Thoracic aorta (tissue), 2 donors: ENCODE data around the gene PKP4. TPM values are rescaled to one million over a fixed set of nuclear protein-coding genes. Genes with fewer than 3 reads are reported as not detected.

ENCODE experiments used
- ATAC-seq: fragments of 150-250 bp; one replicate; pipeline ENCODE4 v1.8.0; 2017; ENCODE audit warnings: low read depth; ENCODE audit not compliant: insufficient number of reproducible peaks, low FRiP score
- DNase-seq: peaks from one replicate; pipeline ENCODE4 v3.0.0-alpha.2; 2020; ENCODE audit warnings: low spot score
- H3K27ac ChIP-seq, 2 donors: fragments of 200-600 bp; sonication (generic); 1 replicate in 1 of 2; 2 replicates in 1 of 2; pipeline ENCODE4 v1.5.1; 2016; ENCODE audit warnings: mild to moderate bottlenecking in 2 of 2, moderate library complexity in 2 of 2
- H3K27me3 ChIP-seq: fragments of 200-600 bp; sonication (generic); replicated peaks from 2 replicates; pipeline ENCODE4 v1.6.0; 2016; ENCODE audit warnings: mild to moderate bottlenecking; ENCODE audit not compliant: insufficient read depth
- H3K36me3 ChIP-seq: fragments of 200-600 bp; sonication (generic); one replicate; pipeline ENCODE4 v1.5.1; 2016
- H3K4me1 ChIP-seq, 2 donors: fragments of 200-600 bp; sonication (generic); 1 replicate in 1 of 2; 2 replicates in 1 of 2; pipeline versions ENCODE4 v1.5.1 to v1.6.0; 2016; ENCODE audit warnings: low read depth in 2 of 2, mild to moderate bottlenecking in 1 of 2; ENCODE audit not compliant: control insufficient read depth in 1 of 2
- H3K4me3 ChIP-seq: fragments of 200-600 bp; sonication (generic); 2 replicates; pipeline ENCODE4 v1.5.1; 2016; ENCODE audit warnings: mild to moderate bottlenecking
- H3K9me3 ChIP-seq: fragments of 200-600 bp; sonication (generic); 2 replicates; pipeline ENCODE4 v1.5.1; 2016
- total RNA-seq, 2 donors: library from RNA; depleted of rRNA; stranded (reverse); fragments of >200 nt; gene quantifications; one replicate each; pipeline versions ENCODE4 v1.1.0 to v1.2.3, GENCODE V29; 2016
- TF ChIP-seq, protein P1 (sequence below): fragments of 200-600 bp; sonication (generic); IDR thresholded peaks from one replicate; pipeline ENCODE4 v1.5.1; 2019; ENCODE audit warnings: antibody characterized with exemption

The PKP4 gene
- total RNA-seq, 2 donors from 2014 or later = 28.0 to 49.1 TPM

DNA sequence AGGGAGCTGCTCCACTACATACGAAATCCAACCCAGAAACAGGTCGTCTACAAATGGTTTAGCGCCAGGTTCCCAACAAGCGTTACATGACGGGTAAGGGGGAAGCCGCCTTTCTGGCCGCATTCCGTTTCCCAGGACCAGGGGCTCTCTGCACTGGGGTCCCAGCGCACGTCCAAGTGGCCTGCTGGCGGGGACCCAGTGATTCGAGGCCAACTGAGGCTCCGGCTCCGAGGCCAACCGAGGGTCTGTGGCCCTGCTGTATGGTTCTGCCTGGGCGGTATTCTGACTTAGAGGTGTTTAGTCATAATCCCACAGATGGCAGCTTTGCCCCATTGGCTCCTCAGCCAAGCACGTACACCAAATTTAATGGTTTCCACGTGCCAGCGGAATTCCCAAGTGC, 127.2 kb downstream of the PKP4 start:
- TF ChIP-seq, protein P1, sequence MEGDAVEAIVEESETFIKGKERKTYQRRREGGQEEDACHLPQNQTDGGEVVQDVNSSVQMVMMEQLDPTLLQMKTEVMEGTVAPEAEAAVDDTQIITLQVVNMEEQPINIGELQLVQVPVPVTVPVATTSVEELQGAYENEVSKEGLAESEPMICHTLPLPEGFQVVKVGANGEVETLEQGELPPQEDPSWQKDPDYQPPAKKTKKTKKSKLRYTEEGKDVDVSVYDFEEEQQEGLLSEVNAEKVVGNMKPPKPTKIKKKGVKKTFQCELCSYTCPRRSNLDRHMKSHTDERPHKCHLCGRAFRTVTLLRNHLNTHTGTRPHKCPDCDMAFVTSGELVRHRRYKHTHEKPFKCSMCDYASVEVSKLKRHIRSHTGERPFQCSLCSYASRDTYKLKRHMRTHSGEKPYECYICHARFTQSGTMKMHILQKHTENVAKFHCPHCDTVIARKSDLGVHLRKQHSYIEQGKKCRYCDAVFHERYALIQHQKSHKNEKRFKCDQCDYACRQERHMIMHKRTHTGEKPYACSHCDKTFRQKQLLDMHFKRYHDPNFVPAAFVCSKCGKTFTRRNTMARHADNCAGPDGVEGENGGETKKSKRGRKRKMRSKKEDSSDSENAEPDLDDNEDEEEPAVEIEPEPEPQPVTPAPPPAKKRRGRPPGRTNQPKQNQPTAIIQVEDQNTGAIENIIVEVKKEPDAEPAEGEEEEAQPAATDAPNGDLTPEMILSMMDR = no peak
- Histone ChIP-seq H3K4me3 (no peak overlapping the region), H3K27me3 (no peaks in the 10 kb centered on the region), H3K9me3 (no peaks in the 10 kb centered on the region), H3K4me1 (no peaks in the 10 kb centered on the region), H3K36me3 (no peaks in the 10 kb centered on the region), H3K27ac (no peak overlapping the region)
- no peak for DNase-seq
- no peak for ATAC-seq

DNA sequence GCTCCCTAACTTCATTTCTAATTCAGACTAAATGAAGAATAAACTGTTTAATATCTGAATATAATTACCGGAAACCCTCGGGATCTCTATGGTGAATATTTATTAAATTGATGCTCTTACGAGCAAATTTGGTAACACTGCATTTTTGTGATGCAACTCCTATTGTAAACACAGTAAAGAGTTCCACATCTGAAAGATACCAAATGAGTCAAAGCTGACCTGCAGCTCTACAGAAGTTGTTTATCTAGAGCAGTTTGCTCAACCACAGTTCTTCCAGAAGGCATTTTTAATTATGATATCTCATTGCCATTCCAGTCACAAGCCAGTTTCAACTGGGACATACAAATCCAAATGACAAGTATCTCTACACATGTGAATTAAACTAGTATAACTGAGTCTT, 129.7 kb downstream of the PKP4 start:
- Histone ChIP-seq H3K4me3 (no peak overlapping the region), H3K27me3 (no peaks in the 10 kb centered on the region), H3K36me3 (no peaks in the 10 kb centered on the region), H3K4me1 (no peaks in the 10 kb centered on the region), H3K27ac (no peak overlapping the region), H3K9me3 (no peaks in the 10 kb centered on the region)
- ATAC-seq = no peak
- TF ChIP-seq, protein P1 = no peak
- DNase-seq = no peak

DNA sequence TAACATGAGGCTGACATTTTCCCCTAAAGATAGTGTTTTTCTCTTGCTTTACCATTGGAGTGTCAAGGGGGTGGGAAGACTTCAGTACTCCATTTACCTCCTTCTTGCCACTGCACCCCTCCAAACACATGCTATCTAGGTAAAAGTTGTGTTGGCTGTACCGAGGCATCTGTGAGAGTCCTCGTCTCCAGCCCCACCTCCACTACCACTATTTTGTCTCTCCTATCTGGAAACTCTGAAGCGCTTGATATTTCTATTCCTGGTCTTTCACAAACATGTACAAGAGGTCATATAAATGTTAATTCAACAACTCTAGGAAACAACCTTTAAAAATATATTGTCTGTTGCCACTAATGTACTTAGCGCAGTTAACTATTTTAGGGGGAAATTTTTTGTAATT, 132.6 kb downstream of the PKP4 start:
- no peaks in the 10 kb centered on the region for H3K36me3 ChIP-seq
- ATAC-seq (no peak), DNase-seq (no peak)
- H3K27ac ChIP-seq = no peak overlapping the region
- TF ChIP-seq, protein P1 = no peak
- H3K27me3 ChIP-seq = no peaks in the 10 kb centered on the region
- H3K4me1 ChIP-seq = no peaks in the 10 kb centered on the region
- H3K9me3 ChIP-seq = no peaks in the 10 kb centered on the region
- no peak overlapping the region for H3K4me3 ChIP-seq

DNA sequence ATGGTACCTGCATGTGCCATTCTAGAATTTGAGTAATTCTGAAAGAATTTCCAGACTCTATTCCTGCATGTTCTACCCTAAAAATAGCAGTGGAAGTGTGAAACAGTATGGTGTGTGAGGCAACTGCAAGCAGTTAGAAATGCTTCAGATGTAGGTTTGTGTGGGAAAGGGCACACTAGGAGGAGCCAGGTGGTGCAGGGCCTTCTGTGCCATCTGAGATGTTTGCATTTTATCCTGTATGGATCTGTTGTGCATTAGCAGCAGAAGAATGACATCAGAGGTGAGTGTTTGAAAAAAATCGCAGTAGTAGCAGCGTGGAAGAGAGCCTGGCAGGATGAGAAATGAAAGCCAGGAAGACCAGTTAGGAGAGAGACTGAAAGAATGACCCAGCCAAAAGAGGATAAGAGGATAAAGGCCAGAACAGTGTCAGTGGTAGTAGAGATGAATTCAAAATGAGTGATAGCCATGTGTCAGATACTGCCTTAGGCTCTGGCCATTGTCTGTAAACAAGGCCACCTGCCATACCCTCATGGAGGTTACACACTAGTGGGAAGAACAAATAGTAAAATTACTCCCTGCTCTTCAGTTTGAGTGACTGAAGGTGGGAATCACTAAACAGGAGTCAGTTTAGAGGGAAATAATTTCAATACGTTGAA, 142.2 kb downstream of the PKP4 start:
- Histone ChIP-seq H3K36me3 (no peaks in the 10 kb centered on the region), H3K4me3 (no peak overlapping the region), H3K27me3 (no peaks in the 10 kb centered on the region), H3K27ac (peak overlapping the region in 1 of 2 donors; percentile 11), H3K4me1 (peaks cover 6 to 22% of the 10 kb centered on the region in 2 donors), H3K9me3 (no peaks in the 10 kb centered on the region)
- no peak for DNase-seq
- no peak for ATAC-seq
- TF ChIP-seq, protein P1 = no peak

DNA sequence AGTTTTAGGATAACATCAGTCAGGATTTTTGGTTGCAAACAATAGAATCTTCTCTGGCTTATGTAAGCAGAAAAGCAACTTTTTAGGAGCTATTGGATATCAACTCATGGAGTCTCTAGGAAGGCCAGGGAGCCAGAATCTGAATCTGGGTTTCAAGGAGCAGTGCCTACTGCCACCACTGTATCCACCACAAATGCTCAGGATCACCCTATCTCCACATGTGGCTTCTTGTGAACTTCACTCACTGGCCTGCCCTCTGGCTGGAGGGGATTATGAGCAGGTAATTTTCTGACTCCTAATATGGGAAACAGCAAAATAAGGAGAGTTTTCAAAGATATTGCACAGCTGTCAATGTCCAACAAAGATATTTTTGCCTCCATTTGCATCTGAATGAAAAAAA, 142.9 kb downstream of the PKP4 start:
- H3K4me1 ChIP-seq = peaks cover 6 to 22% of the 10 kb centered on the region in 2 donors
- ATAC-seq (no peak), DNase-seq (no peak)
- H3K27me3 ChIP-seq = no peaks in the 10 kb centered on the region
- H3K36me3 ChIP-seq = no peaks in the 10 kb centered on the region
- no peaks in the 10 kb centered on the region for H3K9me3 ChIP-seq
- peak overlapping the region in 1 of 2 donors; percentile 11 for H3K27ac ChIP-seq
- H3K4me3 ChIP-seq = no peak overlapping the region
- TF ChIP-seq, protein P1 = no peak
